ENCODE data around the gene MRNIP. TPM values are rescaled to one million over a fixed set of nuclear protein-coding genes. Genes with fewer than 3 reads are reported as not detected.

Gene MRNIP
- total RNA-seq = 1 to 10 TPM; 5.9 to 7.3 TPM

GRCh38 chr5:179858586-179859427 is at the start of gene MRNIP:
Gene MRNIP, minus strand, starts transcription at chr5:179858817. Its CDS starts 21 bp downstream, at chr5:179858796.

GRCh38 chr5:179907556-179908324 is 49.1 kb upstream of the MRNIP start, which contains the start of gene TBC1D9B:
Gene TBC1D9B, minus strand, starts transcription at chr5:179907897. Its CDS starts 76 bp downstream, at chr5:179907821.

DNA sequence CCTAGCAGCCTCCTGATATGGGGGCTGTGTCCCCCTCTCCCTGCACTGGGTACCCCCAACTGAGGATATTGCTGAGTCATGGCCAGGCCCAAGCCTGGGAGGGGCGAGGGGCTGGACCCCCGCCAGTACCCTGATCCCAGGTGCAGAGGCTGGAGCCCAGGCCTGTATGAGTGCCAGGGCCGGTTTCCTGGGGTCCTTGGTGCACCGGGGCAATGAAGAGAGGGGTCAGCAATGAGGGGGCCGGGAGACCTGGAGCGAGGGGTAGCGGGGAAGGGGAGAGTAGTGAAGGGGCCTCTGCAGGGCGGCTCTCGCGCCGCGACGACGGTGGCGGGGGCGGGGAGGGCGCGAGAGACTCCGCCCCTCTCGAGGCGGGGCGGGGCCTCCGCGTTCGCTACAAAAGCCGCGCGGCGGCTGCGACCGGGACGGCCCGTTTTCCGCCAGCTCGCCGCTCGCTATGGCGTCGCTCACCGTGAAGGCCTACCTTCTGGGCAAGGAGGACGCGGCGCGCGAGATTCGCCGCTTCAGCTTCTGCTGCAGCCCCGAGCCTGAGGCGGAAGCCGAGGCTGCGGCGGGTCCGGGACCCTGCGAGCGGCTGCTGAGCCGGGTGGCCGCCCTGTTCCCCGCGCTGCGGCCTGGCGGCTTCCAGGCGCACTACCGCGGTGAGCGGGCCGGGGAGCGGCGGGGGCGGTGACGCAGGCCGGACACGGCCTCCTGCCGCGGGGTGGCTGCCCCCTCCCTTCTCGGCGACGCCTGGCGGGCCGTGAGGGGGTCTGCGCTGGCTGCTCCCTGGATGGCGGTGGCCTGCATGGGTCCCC is 37.9 kb downstream of the MRNIP start, which contains the start of gene SQSTM1:
Gene SQSTM1 (plus strand): TSS at position 423 of the 815 bp plus-strand sequence. CDS start 32 bp downstream, at position 455.

GRCh38 chr5:179806250-179807048 is 52.2 kb downstream of the MRNIP start, which contains the start of gene MGAT4B:
Gene MGAT4B, minus strand, starts transcription at chr5:179806866. Its CDS starts 283 bp downstream, at chr5:179806583.

DNA sequence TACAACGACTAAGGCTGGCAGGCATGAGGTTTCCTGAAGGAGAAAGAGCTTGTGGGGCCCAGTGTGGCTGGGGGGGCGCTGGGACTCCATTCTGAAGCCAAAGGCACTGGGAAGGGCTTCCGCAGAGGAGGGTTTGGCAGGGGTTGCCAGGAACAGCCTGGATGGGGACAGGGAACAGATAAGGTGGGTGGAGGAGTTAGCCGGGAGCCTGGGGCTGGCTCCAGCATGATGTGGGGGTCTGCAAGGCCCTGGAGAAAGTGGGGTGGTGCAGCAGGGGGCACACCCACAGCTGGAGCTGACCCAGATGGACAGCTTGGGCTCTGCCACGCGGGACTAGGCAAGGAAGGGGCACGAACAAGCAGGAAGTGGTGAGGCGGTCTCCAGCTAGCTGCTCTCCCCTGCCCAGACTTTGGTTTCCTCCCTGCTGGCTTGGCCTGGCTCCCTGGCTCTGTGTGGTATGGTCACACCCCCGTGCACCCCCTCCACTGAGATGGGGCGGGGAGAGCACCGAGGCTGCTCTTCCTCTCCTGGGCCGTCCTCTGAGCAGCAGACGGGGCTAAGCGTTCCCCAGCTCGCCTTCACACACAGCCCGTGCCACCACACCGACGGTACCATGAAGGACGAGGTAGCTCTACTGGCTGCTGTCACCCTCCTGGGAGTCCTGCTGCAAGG is 65.0 kb downstream of the MRNIP start, which contains the start of gene LTC4S:
Gene LTC4S (plus strand): TSS at position 519 of the 672 bp plus-strand sequence. CDS start 95 bp downstream, at position 614.

Small RNA genes lying within 50 kb of the gene (small RNA-seq; reads per million reads assigned to genes)
- 0.06 to 0.77 reads per million in 2 donors for gene MIR1229
- 0 reads per million in 2 donors for gene RF00019

Other genes starting within 250 kb of the MRNIP start
- gene HNRNPH1, start 235.1 kb downstream of the MRNIP start, total RNA-seq = 100 to 1,000 TPM; 307 to 395 TPM
- gene CBY3, start 177.8 kb downstream of the MRNIP start, total RNA-seq = not detected
- 100 to 1,000 TPM; 454 to 721 TPM for gene CANX, start 159.8 kb downstream of the MRNIP start, total RNA-seq
- 10 to 100 TPM in 1 of 2 donors, 1 to 10 TPM in 1; 8.6 to 12.0 TPM for gene MAML1, start 126.0 kb downstream of the MRNIP start, total RNA-seq
- not detected for gene LTC4S, start 64.8 kb downstream of the MRNIP start, total RNA-seq
- gene MGAT4B, start 52.0 kb downstream of the MRNIP start, total RNA-seq = 100 to 1,000 TPM in 1 of 2 donors, 10 to 100 TPM in 1; 90.5 to 103 TPM
- gene SQSTM1, start 37.9 kb downstream of the MRNIP start, total RNA-seq = 100 to 1,000 TPM; 670 to 701 TPM
- 10 to 100 TPM; 71.6 to 87.6 TPM for gene TBC1D9B, start 49.1 kb upstream of the MRNIP start, total RNA-seq
- 10 to 100 TPM; 28.6 to 32.6 TPM for gene RNF130, start 212.9 kb upstream of the MRNIP start, total RNA-seq